T-cell (primary cell): Measurements from ENCODE around the gene ULK4. TPM values are rescaled to one million over a fixed set of nuclear protein-coding genes. Genes with fewer than 3 reads are reported as not detected.
A peak's percentile ranks its signal among the peaks of the same experiment; 100 is the strongest.

Source experiments
- ATAC-seq, 4 experiments: fragments of 200-7000 bp in 3 of 4; fragments of 150-1000 bp in 1 of 4; cut with Tn5 transposase; replicated peaks in 1 of 4; 1 replicate in 3 of 4; 2 replicates in 1 of 4; pipeline ENCODE4 v1.10.0; 2021; ENCODE audit warnings: moderate library complexity in 3 of 4, mild to moderate bottlenecking in 2 of 4, moderate number of reproducible peaks in 1 of 4
- CTCF ChIA-PET, 2 donors: fragments of 300-600 bp; sonication (Branson Sonifier 250); formaldehyde crosslinking; loops; one replicate each; lab custom pipeline; 2022; ENCODE audit warnings: antibody characterized with exemption in 2 of 2; lab: Charles Lee
- POLR2A ChIA-PET, 2 donors: fragments of 300-600 bp; sonication (Branson Sonifier 250); formaldehyde crosslinking; loops; one replicate each; lab custom pipeline; 2022; ENCODE audit warnings: antibody characterized with exemption in 2 of 2; lab: Charles Lee
- DNase-seq, 35 experiments: peaks; one replicate each; pipeline versions ENCODE4 v3.0.0 to v3.0.0-alpha.2; 2013 to 2023
- H3K27ac ChIP-seq: one replicate; pipeline ENCODE4 v1.5.1; 2013; ENCODE audit warnings: low read length
- H3K27me3 ChIP-seq, 2 experiments: replicated peaks in 1 of 2; 1 replicate in 1 of 2; 2 replicates in 1 of 2; pipeline versions ENCODE4 v1.6.1 to v1.7.0; 2013; ENCODE audit warnings: low read length in 1 of 2, mixed read lengths in 1 of 2; ENCODE audit not compliant: control insufficient read depth in 2 of 2, insufficient read depth in 2 of 2; ENCODE audit errors: extremely low read depth in 1 of 2
- H3K36me3 ChIP-seq, 2 donors: 1 replicate in 1 of 2; 2 replicates in 1 of 2; pipeline versions ENCODE4 v1.6.1 to v1.7.0; 2013; ENCODE audit warnings: low read length in 1 of 2; ENCODE audit not compliant: control insufficient read depth in 2 of 2, insufficient read depth in 1 of 2; ENCODE audit errors: extremely low read depth in 1 of 2
- H3K4me1 ChIP-seq, 2 experiments: 1 replicate in 1 of 2; 2 replicates in 1 of 2; pipeline versions ENCODE4 v1.6.1 to v1.7.0; 2013; ENCODE audit warnings: low read length in 2 of 2, mixed read lengths in 1 of 2; ENCODE audit not compliant: insufficient read depth in 2 of 2, control insufficient read depth in 1 of 2; ENCODE audit errors: extremely low read depth in 1 of 2
- H3K4me3 ChIP-seq, 2 donors: 1 replicate in 1 of 2; 2 replicates in 1 of 2; pipeline versions ENCODE4 v1.5.1 to v1.7.0; 2013; ENCODE audit warnings: mild to moderate bottlenecking in 2 of 2, low read length in 1 of 2, moderate library complexity in 1 of 2; ENCODE audit not compliant: control insufficient read depth in 1 of 2; ENCODE audit errors: extremely low read depth in 1 of 2
- H3K9me3 ChIP-seq: 2 replicates; pipeline ENCODE4 v1.7.0; 2013
- H3K27ac Mint-ChIP-seq, 2 donors: one replicate each; pipeline ENCODE4 v1.8.0; 2020 to 2021; ENCODE audit warnings: mild to moderate bottlenecking in 2 of 2, mixed read lengths in 2 of 2
- H3K27me3 Mint-ChIP-seq, 2 donors: one replicate each; pipeline ENCODE4 v1.8.0; 2021 to 2022; ENCODE audit warnings: mixed read lengths in 2 of 2
- H3K36me3 Mint-ChIP-seq: one replicate; pipeline ENCODE4 v1.8.0; 2021; ENCODE audit warnings: mixed read lengths
- H3K4me1 Mint-ChIP-seq, 3 donors: one replicate each; pipeline ENCODE4 v1.8.0; 2020 to 2022; ENCODE audit warnings: mixed read lengths in 3 of 3, mild to moderate bottlenecking in 1 of 3
- H3K4me3 Mint-ChIP-seq, 3 donors: one replicate each; pipeline ENCODE4 v1.8.0; 2020 to 2022; ENCODE audit warnings: mild to moderate bottlenecking in 3 of 3, mixed read lengths in 3 of 3, moderate library complexity in 3 of 3
- H3K9me3 Mint-ChIP-seq, 3 donors: one replicate each; pipeline ENCODE4 v1.8.0; 2020 to 2022; ENCODE audit warnings: mixed read lengths in 3 of 3
- WGBS: methylation state at CpG from one replicate; pipeline ENCODE4 v1.1.5; 2013; ENCODE audit warnings: missing lambda C conversion rate; ENCODE audit not compliant: insufficient coverage; 5-methylcytosine and 5-hydroxymethylcytosine counted together
- total RNA-seq, 35 experiments: library from RNA in 6 of 35; stranded (reverse) in 6 of 35; fragments of 120-200 nt in 1 of 35; gene quantifications; one replicate each; pipeline versions ENCODE4 v1.2.1 to v1.2.4 and lab custom pipeline; 2013 to 2026

Gene ULK4
- total RNA-seq, 5 donors from 2014 or later (not counting 1 experiment from before 2014, with no cell fraction given): 17.5 to 28.2 (median 19.7) TPM

DNA sequence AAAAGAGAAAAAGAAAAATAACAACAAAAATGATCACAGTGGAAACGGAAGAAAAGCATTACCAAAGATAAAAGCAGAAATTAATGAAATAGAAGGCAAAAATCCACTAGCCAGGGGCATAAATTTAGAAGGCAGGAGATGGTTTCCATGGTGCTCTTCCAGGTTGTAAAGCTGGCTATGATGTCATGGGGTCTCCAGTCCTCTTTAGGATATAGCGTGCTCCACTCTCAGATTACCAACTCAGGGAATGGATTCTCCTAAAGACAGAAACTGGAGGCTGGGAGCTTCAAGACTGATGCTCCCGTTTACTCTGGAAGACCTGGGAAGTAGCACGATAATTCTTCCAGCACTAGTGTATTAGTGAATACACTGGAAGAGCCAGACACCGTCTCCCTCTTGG is 10.9 kb upstream of the ULK4 start:
- Mint-ChIP-seq H3K4me1 (no peaks in the 10 kb centered on the region), H3K4me3 (no peak overlapping the region), H3K36me3 (peaks cover 4% of the 10 kb centered on the region), H3K9me3 (peaks cover 2 to 7% (median 5%) of the 10 kb centered on the region in 3 donors), H3K27ac (no peak overlapping the region), H3K27me3 (peaks cover 0 to 3% of the 10 kb centered on the region in 2 donors)
- no peak for DNase-seq
- no peak for ATAC-seq
- Histone ChIP-seq H3K4me1 (no peaks in the 10 kb centered on the region), H3K36me3 (no peaks in the 10 kb centered on the region), H3K27me3 (peaks cover 0 to 2% of the 10 kb centered on the region in 2 experiments), H3K4me3 (no peak overlapping the region), H3K9me3 (no peaks in the 10 kb centered on the region), H3K27ac (no peak overlapping the region)
- CTCF ChIA-PET: no interaction called here
- WGBS: no CpG with 5 or more reads among the region's 5 CpGs
- POLR2A ChIA-PET: no interaction called here

DNA sequence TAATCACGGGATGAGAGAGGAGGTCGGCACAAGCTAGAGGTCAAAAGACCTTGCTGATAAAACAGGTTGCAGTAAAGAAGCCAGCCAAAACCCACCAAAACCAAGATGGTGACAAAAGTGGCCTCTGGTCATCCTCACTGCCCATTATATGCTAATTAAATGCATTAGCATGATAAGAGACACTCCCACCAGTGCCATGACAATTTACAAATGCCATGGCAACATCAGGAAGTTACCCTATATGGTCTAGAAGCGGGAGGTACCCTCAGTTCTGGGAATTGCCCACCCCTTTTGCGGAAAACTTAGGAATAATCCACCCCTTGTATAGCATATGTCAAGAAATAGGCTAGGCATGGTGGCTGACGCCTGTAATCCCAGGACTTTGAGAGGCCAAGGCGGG is 4.3 kb upstream of the ULK4 start:
- H3K27ac ChIP-seq: no peak overlapping the region
- no peak overlapping the region for H3K4me3 Mint-ChIP-seq
- no peaks in the 10 kb centered on the region for H3K27me3 Mint-ChIP-seq
- no peaks in the 10 kb centered on the region for H3K9me3 Mint-ChIP-seq
- H3K4me3 ChIP-seq: no peak overlapping the region
- no peak overlapping the region for H3K27ac Mint-ChIP-seq
- WGBS: 90% methylated on average over 2 of the region's 6 CpGs
- CTCF ChIA-PET: interaction anchor here in 1 of 2 donors (0.7 kb wide), 1 partner anchor 647 kb away, joined by 3 read pairs; no protein-coding TSS in a partner anchor
- POLR2A ChIA-PET: no interaction called here
- ATAC-seq: no peak
- H3K4me1 ChIP-seq: peaks cover 0 to 7% of the 10 kb centered on the region in 2 experiments
- H3K27me3 ChIP-seq: peaks cover 0 to 2% of the 10 kb centered on the region in 2 experiments
- no peaks in the 10 kb centered on the region for H3K36me3 ChIP-seq
- H3K36me3 Mint-ChIP-seq: no peaks in the 10 kb centered on the region
- DNase-seq: no peak
- H3K4me1 Mint-ChIP-seq: peaks cover 6 to 10% (median 9%) of the 10 kb centered on the region in 3 donors
- H3K9me3 ChIP-seq: no peaks in the 10 kb centered on the region

DNA sequence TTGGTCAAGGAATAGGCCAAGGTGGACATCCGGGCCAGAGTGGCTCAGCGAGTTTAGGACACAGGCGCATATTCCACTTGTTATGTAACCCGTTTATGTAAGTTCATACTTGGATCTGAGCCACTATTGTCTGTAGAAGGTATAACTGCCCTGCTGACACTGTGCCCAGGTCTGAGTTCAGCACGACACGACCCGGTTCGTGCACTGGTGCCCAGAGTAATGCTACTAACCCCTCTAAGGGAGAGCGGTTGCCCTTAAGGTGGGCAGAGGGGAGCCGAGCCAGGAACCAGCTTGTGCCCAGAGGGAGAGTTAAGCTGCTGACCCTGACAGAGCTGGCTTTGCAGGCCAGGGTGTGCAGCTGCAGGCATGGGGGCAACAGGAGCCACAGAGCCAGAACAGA is 1.9 kb upstream of the ULK4 start:
- Mint-ChIP-seq H3K27ac (no peak overlapping the region), H3K4me1 (peaks cover 18 to 23% (median 20%) of the 10 kb centered on the region in 3 donors), H3K4me3 (no peak overlapping the region), H3K36me3 (no peaks in the 10 kb centered on the region), H3K9me3 (no peaks in the 10 kb centered on the region), H3K27me3 (no peaks in the 10 kb centered on the region)
- H3K36me3 ChIP-seq: no peaks in the 10 kb centered on the region
- WGBS: 96% methylated on average over 10 of the region's 10 CpGs
- ATAC-seq (no peak), DNase-seq (no peak)
- H3K27ac ChIP-seq: no peak overlapping the region
- POLR2A ChIA-PET: no interaction called here
- peaks cover 3 to 18% of the 10 kb centered on the region in 2 experiments for H3K4me1 ChIP-seq
- H3K27me3 ChIP-seq: peaks cover 0 to 2% of the 10 kb centered on the region in 2 experiments
- CTCF ChIA-PET: no interaction called here
- H3K4me3 ChIP-seq: no peak overlapping the region
- H3K9me3 ChIP-seq: no peaks in the 10 kb centered on the region

DNA sequence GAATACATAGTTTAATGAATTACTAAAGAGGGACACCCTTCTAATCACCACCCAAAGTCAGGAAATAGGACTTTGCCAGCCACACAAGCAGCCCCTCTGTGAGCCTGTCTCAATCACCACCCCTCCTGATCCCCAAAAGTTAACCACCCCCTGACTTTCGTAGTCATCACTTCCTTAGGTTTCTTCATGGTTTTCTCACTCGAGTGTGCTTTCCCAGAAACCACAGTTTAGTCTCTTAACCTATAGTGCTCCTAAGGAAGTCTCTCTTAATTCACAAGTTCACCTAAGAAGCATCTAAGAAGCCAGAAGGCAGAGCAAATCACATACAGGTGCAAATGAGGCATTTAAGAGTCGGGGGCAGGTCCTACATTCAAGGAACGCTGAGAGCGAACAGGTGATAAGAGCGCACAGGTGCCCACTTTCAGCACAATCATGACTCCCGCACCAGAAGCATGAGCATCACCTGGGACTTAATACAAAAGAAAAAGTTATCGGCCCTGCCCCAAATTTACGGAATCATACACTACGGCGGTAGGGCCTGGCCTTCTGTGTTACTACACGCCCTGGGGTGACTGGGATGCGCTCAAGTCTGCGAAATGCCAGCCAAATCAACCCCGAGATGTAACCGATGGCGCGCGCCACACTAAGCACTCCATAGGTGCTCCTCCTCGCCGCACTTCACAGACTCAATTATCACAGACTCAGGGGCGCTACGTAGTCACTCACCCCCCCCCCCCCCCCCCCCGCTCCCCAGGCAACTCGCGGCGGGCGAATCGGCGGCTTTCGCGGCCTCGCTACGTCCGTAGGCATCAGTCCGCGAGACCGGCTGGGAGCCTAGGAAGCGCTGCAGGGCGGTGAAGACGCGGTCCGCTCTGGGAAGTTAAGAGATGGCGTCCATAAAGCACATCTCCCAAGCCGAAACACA is 815 bp downstream of the ULK4 start:
- Histone ChIP-seq H3K36me3 (no peaks in the 10 kb centered on the region), H3K9me3 (no peaks in the 10 kb centered on the region), H3K27ac (peak overlapping the region; percentile 73), H3K4me1 (peaks cover 3 to 18% of the 10 kb centered on the region in 2 experiments), H3K4me3 (peak overlapping the region; percentile 83 to 91), H3K27me3 (no peaks in the 10 kb centered on the region)
- ChIA-PET CTCF (interaction anchor here in 1 of 2 donors (1.0 kb wide), 1 partner anchor 138 kb away, joined by 7 read pairs; no protein-coding TSS in a partner anchor), POLR2A (interaction anchor here in 1 of 2 donors (0.6 kb wide), 2 partner anchors 150 to 762 kb away, joined by 4 to 5 read pairs; partner anchors contain the start of gene CTNNB1)
- H3K27me3 Mint-ChIP-seq: no peaks in the 10 kb centered on the region
- H3K4me3 Mint-ChIP-seq: peak overlapping the region; percentile 95 to 100 (median 99)
- no peaks in the 10 kb centered on the region for H3K9me3 Mint-ChIP-seq
- DNase-seq (peak; percentile 25 to 77 (median 56)), ATAC-seq (peak; percentile 49 to 61 (median 52))
- under 1% methylated on average over 35 of the region's 45 CpGs for WGBS
- peaks cover 20 to 26% (median 20%) of the 10 kb centered on the region in 3 donors for H3K4me1 Mint-ChIP-seq
- H3K36me3 Mint-ChIP-seq: no peaks in the 10 kb centered on the region
- H3K27ac Mint-ChIP-seq: peak overlapping the region; percentile 92 to 98

DNA sequence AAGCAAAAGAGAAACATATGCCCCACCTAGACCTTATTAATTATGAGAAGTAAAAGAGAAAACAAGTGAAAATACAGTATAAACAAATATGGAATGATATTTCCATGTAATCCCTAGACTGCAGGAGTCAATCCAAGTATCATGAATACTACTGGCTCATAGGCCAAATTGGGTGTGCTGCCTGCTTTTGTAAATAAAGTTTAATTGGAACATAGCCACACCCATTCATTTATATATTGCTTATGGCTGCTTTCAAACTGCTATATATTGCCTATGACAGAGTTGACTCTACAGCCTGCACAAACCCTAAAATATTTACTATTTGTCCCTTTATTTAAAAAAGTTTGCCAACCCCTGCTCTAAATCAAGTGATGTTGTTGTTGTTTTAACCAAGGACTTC is 5.3 kb downstream of the ULK4 start:
- Mint-ChIP-seq H3K9me3 (no peaks in the 10 kb centered on the region), H3K4me1 (peaks cover 14 to 22% (median 19%) of the 10 kb centered on the region in 3 donors), H3K27me3 (no peaks in the 10 kb centered on the region), H3K27ac (no peak overlapping the region), H3K4me3 (no peak overlapping the region), H3K36me3 (peaks cover 9% of the 10 kb centered on the region)
- H3K27me3 ChIP-seq: no peaks in the 10 kb centered on the region
- ChIA-PET POLR2A (interaction anchor here in 1 of 2 donors (0.7 kb wide), 1 partner anchor 33 kb away, joined by 4 read pairs; no protein-coding TSS in a partner anchor), CTCF (interaction anchor here in 1 of 2 donors (0.6 kb wide), 1 partner anchor 634 kb away, joined by 4 read pairs; the partner anchor contains the start of gene SS18L2)
- H3K4me1 ChIP-seq: peaks cover 3 to 11% of the 10 kb centered on the region in 2 experiments
- no peak for ATAC-seq
- H3K4me3 ChIP-seq: no peak overlapping the region
- H3K36me3 ChIP-seq: peaks cover 0 to 11% of the 10 kb centered on the region in 2 donors
- no peaks in the 10 kb centered on the region for H3K9me3 ChIP-seq
- H3K27ac ChIP-seq: no peak overlapping the region
- DNase-seq: no peak

GRCh38 chr3:41955192-41955591 is 6.7 kb downstream of the ULK4 start:
- POLR2A ChIA-PET: interaction anchor here in 1 of 2 donors (0.5 kb wide), 1 partner anchor 767 kb away, joined by 3 read pairs; no protein-coding TSS in a partner anchor
- ATAC-seq: no peak
- Histone ChIP-seq H3K9me3 (no peaks in the 10 kb centered on the region), H3K4me1 (peaks cover 0 to under 1% of the 10 kb centered on the region in 2 experiments), H3K36me3 (peaks cover 0 to 11% of the 10 kb centered on the region in 2 donors), H3K4me3 (no peak overlapping the region), H3K27me3 (no peaks in the 10 kb centered on the region), H3K27ac (no peak overlapping the region)
- H3K9me3 Mint-ChIP-seq: no peaks in the 10 kb centered on the region
- CTCF ChIA-PET: no interaction called here
- DNase-seq: no peak
- no peak overlapping the region for H3K27ac Mint-ChIP-seq
- peaks cover 13% of the 10 kb centered on the region for H3K36me3 Mint-ChIP-seq
- H3K4me3 Mint-ChIP-seq: no peak overlapping the region
- H3K4me1 Mint-ChIP-seq: peaks cover 5 to 14% (median 6%) of the 10 kb centered on the region in 3 donors
- no peaks in the 10 kb centered on the region for H3K27me3 Mint-ChIP-seq
- 88% methylated on average over 12 of the region's 18 CpGs for WGBS
